HG02759 (cell line): Measurements from ENCODE around the gene TUBB4B.

Source experiments
- ATAC-seq: cut with Tn5 transposase; IDR thresholded peaks from one replicate; pipeline ENCODE4 v1.9.1; 2021; ENCODE audit warnings: mild to moderate bottlenecking, moderate library complexity; ENCODE audit not compliant: unreplicated experiment

TUBB4B gene

DNA sequence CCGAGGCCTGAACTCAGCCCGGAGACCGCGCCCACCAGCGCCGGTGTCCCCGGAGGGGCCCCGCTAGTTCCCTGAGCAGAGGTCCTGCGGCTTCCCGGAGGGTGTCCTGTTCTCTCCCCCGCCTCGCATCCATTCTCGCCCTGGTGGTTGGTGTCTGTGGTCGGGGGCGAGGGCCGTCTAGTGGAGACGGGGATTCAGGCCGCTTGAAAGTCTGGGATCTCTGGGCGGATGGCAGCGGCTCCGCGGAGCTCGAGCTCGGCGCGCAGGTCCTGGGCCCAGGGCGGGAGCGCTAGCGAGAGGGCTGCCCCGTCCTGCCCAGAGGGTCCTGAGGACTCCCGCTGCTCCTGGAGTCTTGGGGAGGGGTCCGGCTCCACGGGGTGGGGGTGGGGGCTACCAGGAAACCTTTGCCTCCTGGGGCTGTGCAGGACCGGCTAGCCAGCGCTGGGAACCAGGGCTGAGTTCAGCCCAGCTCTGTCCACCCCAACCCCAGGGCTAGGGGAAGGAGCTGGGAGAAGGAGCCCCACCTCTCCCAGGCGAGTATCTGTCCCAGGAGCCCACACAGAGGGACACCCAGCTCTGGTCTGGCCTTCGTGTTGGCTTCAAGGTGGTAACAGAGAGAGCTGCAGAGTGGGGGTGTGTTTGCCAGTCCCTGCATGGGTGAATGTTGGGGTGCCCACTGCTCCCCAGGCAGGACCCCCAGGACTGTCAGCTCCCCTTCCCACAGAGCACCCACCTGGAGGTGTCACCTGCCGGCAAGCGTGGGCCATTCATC is 40.4 kb downstream of the TUBB4B start:
- no peak for ATAC-seq

GRCh38 chr9:137286975-137287383 is 45.9 kb downstream of the TUBB4B start:
- no peak for ATAC-seq

GRCh38 chr9:137293094-137293481 is 52.0 kb downstream of the TUBB4B start:
- ATAC-seq: no peak
